ENCODE results near the gene RUSF1.
"Not testable (repeated sequence)": the region's sequence is repeated elsewhere in the genome, so short reads cannot be mapped to it uniquely, and the experiment has no call there.

The RUSF1 gene

DNA sequence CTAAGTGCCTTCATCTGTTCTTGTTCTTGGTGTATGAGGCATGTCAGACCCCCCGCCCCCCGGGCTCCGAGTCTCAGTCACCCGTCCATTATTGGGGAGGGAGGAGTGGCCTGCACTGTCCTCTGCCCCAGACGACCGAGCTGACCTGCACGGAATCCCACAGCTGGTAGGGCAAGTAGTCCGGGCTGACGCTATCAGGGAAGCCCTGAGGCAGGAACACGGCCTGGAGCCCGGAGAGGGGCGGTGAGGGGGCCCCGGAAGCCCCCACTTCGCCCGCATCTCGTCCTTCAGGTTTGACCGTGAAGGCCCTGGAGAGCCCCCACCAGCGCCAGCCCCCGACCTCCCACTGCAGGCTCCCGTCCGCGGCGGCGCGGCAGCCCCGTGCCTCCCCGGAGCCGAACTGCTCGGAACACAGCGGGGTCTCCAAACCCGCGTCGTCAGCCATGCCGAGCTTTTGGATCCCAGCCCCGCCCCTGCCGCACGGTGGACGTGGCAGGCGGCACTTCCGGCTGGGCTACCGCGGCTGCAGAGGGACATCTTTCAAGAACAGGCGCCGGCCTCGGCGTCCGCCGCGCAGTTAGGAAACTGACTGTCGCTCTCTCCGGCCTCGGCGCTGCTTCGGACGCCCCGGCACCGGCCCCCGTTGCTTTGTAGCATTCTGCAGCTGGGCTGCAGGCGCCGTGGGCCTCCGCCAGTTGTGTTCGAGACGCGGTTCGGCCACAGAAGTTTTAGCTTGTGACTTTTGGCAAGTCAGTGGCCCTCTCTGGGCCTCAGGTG, at the start of gene RUSF1:
Gene RUSF1, minus strand, starts transcription at position 463 of the 777 bp plus-strand sequence. Its CDS starts 18 bp downstream, at position 445.
- peak; percentile 72 for DNase-seq (ENCODE audit: low read depth)

- no peak for DNase-seq (ENCODE audit: low read depth)
Observed at GRCh38 chr16:31542763-31543162, 34.6 kb upstream of the RUSF1 start.

DNA sequence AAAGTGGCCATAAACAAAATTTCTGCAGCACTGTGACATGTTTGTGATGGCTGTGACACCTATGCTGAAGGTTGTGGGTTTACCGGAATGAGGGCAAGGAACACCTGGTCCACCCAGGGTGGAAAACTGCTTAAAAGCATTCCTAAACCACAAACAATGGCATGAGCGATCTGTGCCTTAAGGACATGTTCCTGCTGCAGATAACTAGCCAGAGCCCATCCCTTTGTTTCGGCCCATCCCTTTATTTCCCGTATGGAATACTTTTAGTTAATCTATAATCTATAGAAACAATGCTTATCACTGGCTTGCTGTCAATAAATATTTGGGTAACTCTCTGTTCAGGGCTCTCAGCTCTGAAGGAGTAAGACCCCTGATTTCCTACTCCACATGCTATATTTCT, 31.6 kb upstream of the RUSF1 start:
- not testable (repeated sequence) for DNase-seq (ENCODE audit: low read depth)

DNA sequence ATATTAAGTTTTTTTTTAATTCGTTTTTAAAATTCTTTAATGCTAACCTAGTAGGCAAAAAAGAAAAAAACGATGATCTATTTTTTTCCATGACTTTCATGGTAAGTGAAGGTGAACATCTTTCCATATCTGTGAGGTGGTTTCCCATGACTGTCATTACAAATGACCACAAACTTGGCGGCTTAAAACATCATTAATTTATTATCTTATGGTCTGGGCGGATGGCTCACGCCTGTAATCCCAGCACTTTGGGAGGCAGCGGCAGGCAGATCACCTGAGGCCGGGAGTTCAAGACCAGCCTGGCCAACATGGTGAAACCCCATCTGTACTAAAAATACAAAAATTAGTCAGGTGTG, 30.0 kb upstream of the RUSF1 start:
- not testable (repeated sequence) for DNase-seq (ENCODE audit: low read depth)

DNA sequence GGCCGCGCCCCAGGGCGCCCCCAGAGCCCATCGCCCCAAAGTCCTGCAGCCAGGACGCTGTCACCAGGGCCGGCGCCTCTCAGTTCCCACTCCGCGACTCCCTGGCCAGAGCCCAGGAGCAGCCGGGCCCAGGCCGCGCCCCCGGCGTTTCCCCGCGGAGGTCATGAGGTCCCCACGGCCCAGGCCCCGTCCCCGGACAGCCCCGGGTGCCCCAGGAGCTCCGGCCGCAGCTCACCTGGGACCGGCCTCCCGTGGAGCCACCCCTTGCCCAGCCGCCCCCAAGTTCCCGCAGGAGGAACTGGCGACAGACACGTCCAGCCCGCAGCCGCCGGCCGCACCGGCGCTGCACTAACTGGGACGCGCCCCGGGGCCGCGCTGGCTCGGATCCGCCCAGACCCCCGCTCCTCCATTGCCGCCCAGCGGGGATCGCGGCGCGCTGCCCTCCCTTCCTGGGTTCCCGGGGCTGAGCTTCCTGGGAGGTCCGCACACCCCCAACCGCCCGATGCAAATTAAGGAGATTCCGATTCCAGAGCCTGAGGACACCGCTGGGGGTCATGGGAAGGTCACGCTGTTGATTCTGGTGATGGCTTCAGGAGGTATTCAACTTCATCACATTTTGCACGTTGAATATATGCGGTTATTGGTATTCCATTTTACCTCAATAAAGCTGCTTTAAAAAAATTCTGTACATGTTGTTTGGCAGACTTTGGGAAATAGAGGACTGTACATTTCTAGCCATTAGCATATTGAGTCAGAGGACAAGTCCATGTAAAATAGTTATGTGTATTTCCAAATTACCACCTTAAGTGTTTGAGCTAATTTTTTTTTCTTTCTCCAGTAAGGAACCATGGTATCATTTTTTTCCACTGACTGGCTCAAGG, 29.4 kb upstream of the RUSF1 start:
- no peak for DNase-seq (ENCODE audit: low read depth)

GRCh38 chr16:31536804-31537361, 28.7 kb upstream of the RUSF1 start:
- DNase-seq (ENCODE audit: low read depth): no peak

GRCh38 chr16:31535737-31536136, 27.5 kb upstream of the RUSF1 start:
- DNase-seq (ENCODE audit: low read depth): no peak

DNA sequence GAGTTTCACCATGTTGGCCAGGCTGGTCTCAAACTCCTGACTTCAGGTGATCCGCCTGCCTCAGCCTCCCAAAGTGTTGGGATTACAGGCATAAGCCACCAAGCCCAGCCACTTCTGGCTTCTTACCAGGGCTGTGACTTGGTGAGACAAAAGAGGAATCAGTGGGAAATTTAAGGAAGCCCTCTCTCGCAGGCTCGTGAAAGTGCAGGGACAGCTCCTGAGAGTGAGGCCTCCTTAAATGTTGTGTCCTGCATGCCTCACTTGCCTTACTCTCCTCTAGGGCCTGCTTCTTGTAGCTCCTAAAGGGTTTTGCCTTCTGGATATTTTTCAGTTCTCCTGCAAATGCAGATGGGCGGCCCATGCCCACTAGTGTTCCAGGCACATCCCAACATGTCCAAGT, 24.7 kb upstream of the RUSF1 start:
- DNase-seq (ENCODE audit: low read depth): no peak

DNA sequence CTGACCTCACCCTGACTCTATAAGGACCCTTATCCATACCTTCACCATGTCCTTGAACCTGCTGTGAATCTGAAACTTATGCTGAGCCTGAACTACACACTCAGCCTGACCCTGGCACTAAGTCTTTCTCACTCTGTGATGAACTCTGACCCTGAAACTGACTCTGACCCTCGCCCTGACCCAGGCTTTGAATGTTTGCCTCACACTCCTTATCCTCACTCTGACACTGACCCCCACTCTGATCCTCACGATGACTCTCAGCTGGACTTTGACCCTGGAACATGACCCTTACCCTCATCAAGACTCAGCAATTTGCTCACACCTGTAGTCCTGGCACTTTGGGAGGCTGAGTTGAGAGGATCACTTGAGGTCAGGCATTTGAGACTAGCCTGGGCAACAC, 23.9 kb upstream of the RUSF1 start:
- DNase-seq (ENCODE audit: low read depth): no peak

- no peak for DNase-seq (ENCODE audit: low read depth)
Observed at GRCh38 chr16:31531096-31531495, 22.9 kb upstream of the RUSF1 start.

GRCh38 chr16:31530405-31530804, 22.2 kb upstream of the RUSF1 start:
- DNase-seq (ENCODE audit: low read depth): no peak

GRCh38 chr16:31529937-31530312, 21.7 kb upstream of the RUSF1 start:
- DNase-seq (ENCODE audit: low read depth): no peak

DNA sequence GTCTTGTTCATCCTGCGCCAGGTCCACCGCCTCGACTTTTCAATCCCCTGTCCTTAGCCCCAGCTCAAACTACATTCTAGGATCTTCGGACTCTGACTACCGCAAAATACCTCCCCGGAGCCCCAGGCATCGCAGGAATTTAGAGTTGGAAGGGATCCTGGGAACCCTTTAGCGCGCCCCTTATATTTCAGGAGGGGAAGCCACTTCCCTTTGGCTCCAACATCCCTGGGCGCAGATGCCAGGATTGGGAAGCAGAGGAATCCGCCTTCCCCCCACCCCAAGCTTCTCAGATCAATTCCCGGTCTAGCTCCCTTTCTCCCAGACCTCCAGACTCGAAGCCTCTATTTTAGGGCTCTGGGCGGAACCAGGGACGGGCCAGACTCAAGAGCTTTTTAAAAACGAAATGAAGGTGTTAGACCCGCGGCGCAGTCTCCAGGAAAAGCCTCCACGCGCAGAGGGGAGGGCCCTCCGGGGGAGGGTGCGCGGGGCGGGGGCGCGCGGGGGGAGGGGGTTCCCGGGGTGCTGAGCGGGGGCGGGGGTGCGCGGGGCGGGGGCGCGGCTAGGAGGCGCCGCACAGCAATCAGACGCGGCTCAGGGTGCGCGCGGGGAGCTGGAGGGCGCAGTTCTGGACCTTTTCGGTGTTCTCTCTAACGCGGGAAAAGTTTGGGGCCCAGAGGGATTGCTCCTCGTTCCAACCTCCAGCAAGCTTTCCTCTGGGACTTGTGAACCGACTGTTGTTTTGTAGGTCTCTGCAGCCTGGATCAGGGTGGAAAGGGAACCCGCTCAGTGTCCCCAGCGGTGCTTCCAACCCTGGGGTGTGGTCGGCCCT, 21.1 kb upstream of the RUSF1 start:
- DNase-seq (ENCODE audit: low read depth): no peak

- DNase-seq (ENCODE audit: low read depth): no peak
Observed at GRCh38 chr16:31528523-31529107, 20.4 kb upstream of the RUSF1 start.

DNA sequence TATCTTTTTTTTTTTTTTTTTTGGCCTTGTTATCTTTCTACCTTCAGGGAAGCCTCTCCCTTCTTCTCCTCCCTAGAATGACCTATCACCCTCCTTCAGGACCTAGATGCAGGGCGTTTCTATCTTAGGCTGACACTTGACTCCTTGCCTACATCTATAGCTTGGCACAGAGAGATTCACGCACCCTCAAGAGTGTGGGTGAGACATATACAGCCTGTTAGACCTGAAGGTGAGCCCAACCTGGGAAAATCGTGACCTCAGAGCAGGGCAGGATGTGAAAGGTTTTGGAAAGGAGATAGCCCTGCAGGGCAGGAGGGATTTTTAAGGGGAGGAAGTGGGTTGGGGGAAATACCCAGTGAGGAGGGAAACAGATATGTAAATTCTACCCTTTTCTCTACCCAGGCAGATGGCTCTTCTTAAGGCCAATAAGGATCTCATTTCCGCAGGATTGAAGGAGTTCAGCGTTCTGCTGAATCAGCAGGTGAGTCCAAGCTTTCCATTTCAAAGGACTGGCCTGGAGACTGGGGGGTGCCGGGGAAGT, 19.6 kb upstream of the RUSF1 start, which contains the start of gene AHSP:
Gene AHSP, plus strand, starts transcription at position 167 of the 541 bp plus-strand sequence. Its CDS starts 240 bp downstream, at position 407.
- DNase-seq (ENCODE audit: low read depth): no peak

GRCh38 chr16:31525113-31525512, 16.9 kb upstream of the RUSF1 start:
- no peak for DNase-seq (ENCODE audit: low read depth)

DNA sequence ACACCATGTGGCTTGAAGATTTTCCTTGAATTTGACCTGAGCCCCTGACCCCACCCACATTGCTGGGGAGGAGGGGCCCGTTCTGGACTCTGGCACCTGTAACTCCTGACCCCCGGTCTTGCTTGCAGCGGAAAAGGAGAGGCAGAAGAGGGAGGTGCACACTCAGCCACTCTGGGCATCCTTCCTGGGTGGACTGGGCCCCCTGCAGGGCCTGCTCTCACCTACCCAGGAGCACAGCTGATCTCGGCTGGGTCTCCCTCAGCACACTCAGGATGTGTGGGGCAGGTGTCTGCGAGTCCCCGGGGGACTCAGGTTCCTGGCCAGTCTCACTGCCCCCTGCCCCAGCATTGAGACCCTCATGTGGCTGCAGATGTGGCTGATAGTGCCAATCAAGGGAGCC, 15.6 kb upstream of the RUSF1 start:
- DNase-seq (ENCODE audit: low read depth): not testable (repeated sequence)

DNA sequence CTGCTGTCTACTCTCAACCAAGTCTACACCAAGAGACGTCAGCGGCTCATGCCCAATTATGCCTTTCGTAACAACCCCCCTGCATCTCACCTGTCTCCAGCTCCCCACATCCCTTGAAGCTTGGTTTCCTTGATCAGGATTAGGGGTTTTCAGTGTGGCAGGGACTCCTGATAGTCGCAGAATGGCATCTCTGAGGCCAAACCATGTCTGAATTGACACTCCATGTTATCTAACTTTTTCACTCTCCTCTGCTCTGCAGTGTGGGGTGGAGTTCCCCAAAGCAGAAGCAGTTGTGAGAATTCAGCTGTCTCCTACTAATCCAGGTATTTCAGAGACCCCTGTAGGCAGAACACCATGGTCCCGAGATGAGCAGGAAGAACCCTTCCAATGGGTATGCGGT, 13.9 kb upstream of the RUSF1 start:
- DNase-seq (ENCODE audit: low read depth): no peak

DNA sequence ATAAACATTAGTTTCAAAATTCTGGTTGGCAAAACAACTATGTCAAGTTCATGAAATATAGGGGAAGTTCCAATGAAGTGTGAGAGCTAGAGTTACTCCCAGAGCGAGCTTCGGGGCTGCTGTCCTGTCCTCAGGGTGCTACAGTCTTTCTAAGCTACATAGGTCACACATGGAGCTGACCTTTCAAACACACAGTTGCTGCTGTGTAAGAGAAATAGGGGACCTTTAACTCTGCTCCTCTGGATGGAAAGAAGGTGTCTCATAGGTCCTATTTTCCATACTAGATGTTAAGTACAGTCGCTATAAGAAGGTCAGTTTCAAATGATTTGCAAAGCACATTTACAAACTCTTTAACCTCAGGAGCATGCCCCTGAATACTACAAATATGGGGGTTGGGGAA, 13.2 kb upstream of the RUSF1 start:
- DNase-seq (ENCODE audit: low read depth): no peak

GRCh38 chr16:31519759-31520431, 11.7 kb upstream of the RUSF1 start:
- no peak for DNase-seq (ENCODE audit: low read depth)

All from stimulated activated CD8-positive, alpha-beta memory T cell treated with anti-CD3 and anti-CD28 coated beads, Interleukin-7, amount 100 ng/mL, for 24 hours (primary cell).